Smooth muscle cell (in vitro differentiated cells): ENCODE results near the gene CRPPA. TPM values are rescaled to one million over a fixed set of nuclear protein-coding genes. Genes with fewer than 3 reads are reported as not detected.

Source experiments
- DNase-seq: peaks from one replicate; lab custom pipeline; 2025; ENCODE audit not compliant: unreplicated experiment; lab: John Stamatoyannopoulos, UW
- H2AFZ ChIP-seq: fragments of 200-600 bp; sonication (generic); 2 replicates; pipeline ENCODE4 v1.6.0; 2016; ENCODE audit warnings: antibody characterized with exemption, low read depth, mild to moderate bottlenecking
- H3F3A ChIP-seq: fragments of 200-600 bp; sonication (generic); 2 replicates; pipeline ENCODE4 v1.6.0; 2017; ENCODE audit warnings: antibody characterized with exemption, low read depth
- H3K27ac ChIP-seq: fragments of 200-600 bp; sonication (generic); 2 replicates; pipeline ENCODE4 v1.5.1; 2016; ENCODE audit warnings: low read depth, mild to moderate bottlenecking
- H3K27me3 ChIP-seq: fragments of 200-600 bp; sonication (generic); 2 replicates; pipeline ENCODE4 v1.6.1; 2016; ENCODE audit warnings: low read depth, mild to moderate bottlenecking
- H3K36me3 ChIP-seq: fragments of 200-600 bp; sonication (generic); 2 replicates; pipeline ENCODE4 v1.5.1; 2016; ENCODE audit warnings: low read depth
- H3K4me1 ChIP-seq: fragments of 200-600 bp; sonication (generic); 2 replicates; pipeline ENCODE4 v1.5.1; 2016; ENCODE audit warnings: low read depth
- H3K4me2 ChIP-seq: fragments of 200-600 bp; sonication (generic); 2 replicates; pipeline ENCODE4 v1.6.0; 2016; ENCODE audit warnings: mild to moderate bottlenecking
- H3K4me3 ChIP-seq: fragments of 200-600 bp; sonication (generic); 2 replicates; pipeline ENCODE4 v1.5.1; 2016; ENCODE audit warnings: mild to moderate bottlenecking
- H3K79me2 ChIP-seq: fragments of 200-600 bp; sonication (generic); 2 replicates; pipeline ENCODE4 v1.6.0; 2016; ENCODE audit warnings: low read depth, mild to moderate bottlenecking
- H3K9ac ChIP-seq: fragments of 200-600 bp; sonication (generic); 2 replicates; pipeline ENCODE4 v1.6.0; 2016; ENCODE audit warnings: low read depth
- H3K9me3 ChIP-seq: fragments of 200-600 bp; sonication (generic); replicated peaks from 2 replicates; pipeline ENCODE4 v1.5.1; 2016; ENCODE audit warnings: low read depth
- H4K20me1 ChIP-seq: fragments of 200-600 bp; sonication (generic); 2 replicates; pipeline ENCODE4 v1.6.0; 2016; ENCODE audit warnings: low read depth
- CTCF ChIP-seq: fragments of 200-600 bp; sonication (generic); IDR thresholded peaks from 2 replicates; pipeline ENCODE4 v1.5.1; 2017; ENCODE audit warnings: borderline replicate concordance, mild to moderate bottlenecking, antibody characterized with exemption; ENCODE audit not compliant: insufficient read depth, poor library complexity, severe bottlenecking
- WGBS: methylation state at CpG from one replicate; pipeline ENCODE4 v1.1.7; 2016; ENCODE audit warnings: low lambda C conversion rate; 5-methylcytosine and 5-hydroxymethylcytosine counted together
- polyA plus RNA-seq: library from polyadenylated mRNA; unstranded; fragments of >200 nt; fragmentation: Nextera tagmentation; extraction: Ambion mirVana; gene quantifications from 2 replicates; pipeline ENCODE4 v1.2.1, GENCODE V29; 2016
- total RNA-seq: library from RNA; depleted of rRNA; stranded (reverse); fragments of >200 nt; gene quantifications from 2 replicates; pipeline ENCODE4 v1.2.3, GENCODE V29; 2014

The CRPPA gene
- total and polyA plus RNA-seq, 2 experiments from 2014 or later = 1.7 to 1.9 TPM

GRCh38 chr7:16399916-16400892 lies 21.1 kb downstream of the CRPPA start:
- no peak overlapping the region for H3K27ac ChIP-seq
- H3K79me2 ChIP-seq = no peaks in the 10 kb centered on the region
- no peak for DNase-seq
- 98% methylated on average over 47 of the region's 47 CpGs for WGBS
- H3K27me3 ChIP-seq = no peaks in the 10 kb centered on the region
- no peak overlapping the region for H3K4me2 ChIP-seq
- no peak for TF ChIP-seq CTCF
- H3K4me3 ChIP-seq = no peak overlapping the region
- peaks cover 36% of the 10 kb centered on the region for H3F3A ChIP-seq
- no peaks in the 10 kb centered on the region for H3K9me3 ChIP-seq
- peaks cover 7% of the 10 kb centered on the region for H3K36me3 ChIP-seq
- no peaks in the 10 kb centered on the region for H4K20me1 ChIP-seq
- H3K4me1 ChIP-seq = no peaks in the 10 kb centered on the region
- H3K9ac ChIP-seq = no peak overlapping the region
- H2AFZ ChIP-seq = no peak overlapping the region

GRCh38 chr7:16399265-16399831 lies 22.0 kb downstream of the CRPPA start:
- no peaks in the 10 kb centered on the region for H4K20me1 ChIP-seq
- H2AFZ ChIP-seq = no peak overlapping the region
- WGBS = 96% methylated on average over 32 of the region's 32 CpGs

GRCh38 chr7:16398146-16399017 lies 23.0 kb downstream of the CRPPA start:
- TF ChIP-seq CTCF = no peak
- DNase-seq = no peak
- peaks cover 5% of the 10 kb centered on the region for H3K9me3 ChIP-seq
- H2AFZ ChIP-seq = no peak overlapping the region
- H3K9ac ChIP-seq = no peak overlapping the region
- H3K27me3 ChIP-seq = no peaks in the 10 kb centered on the region
- no peaks in the 10 kb centered on the region for H4K20me1 ChIP-seq
- peaks cover 7% of the 10 kb centered on the region for H3K36me3 ChIP-seq
- H3K27ac ChIP-seq = no peak overlapping the region
- H3K4me2 ChIP-seq = no peak overlapping the region
- no peaks in the 10 kb centered on the region for H3K79me2 ChIP-seq
- no peaks in the 10 kb centered on the region for H3K4me1 ChIP-seq
- 97% methylated on average over 46 of the region's 46 CpGs for WGBS
- H3F3A ChIP-seq = peaks cover 36% of the 10 kb centered on the region
- H3K4me3 ChIP-seq = no peak overlapping the region

More at GRCh38 chr7:16399265-16399831, 22.0 kb downstream of the CRPPA start:
- Histone ChIP-seq H3K27me3 (no peaks in the 10 kb centered on the region), H3K9me3 (no peaks in the 10 kb centered on the region), H3K9ac (no peak overlapping the region), H3K4me3 (no peak overlapping the region), H3K4me1 (no peaks in the 10 kb centered on the region), H3K36me3 (peaks cover 7% of the 10 kb centered on the region), H3K27ac (no peak overlapping the region), H3K4me2 (no peak overlapping the region), H3K79me2 (no peaks in the 10 kb centered on the region), H3F3A (peaks cover 36% of the 10 kb centered on the region)
- no peak for DNase-seq
- TF ChIP-seq CTCF = no peak
